SK-N-SH treated with all-trans-retinoic acid at 6 μM for 48 hours (cell line): ENCODE measurements around the gene PMVK.

Experiments used
- ISL1 ChIP-seq: fragments of 250-450 bp; sonication (Bioruptor Pico); IDR thresholded peaks from 2 replicates; pipeline ENCODE4 v2.1.2; 2022; ENCODE audit warnings: mild to moderate bottlenecking, moderate library complexity
- PATZ1 ChIP-seq: fragments of 250-450 bp; sonication (Bioruptor Pico); IDR thresholded peaks from 2 replicates; pipeline ENCODE4 v1.8.0; 2020; ENCODE audit warnings: mild to moderate bottlenecking, moderate library complexity, borderline replicate concordance
- RARB ChIP-seq: fragments of 250-450 bp; sonication (Bioruptor Pico); IDR thresholded peaks from 2 replicates; pipeline ENCODE4 v1.8.0; 2021; ENCODE audit warnings: mild to moderate bottlenecking, moderate library complexity
- TCF4 ChIP-seq: fragments of 250-450 bp; sonication (Bioruptor Pico); IDR thresholded peaks from 2 replicates; pipeline ENCODE4 v1.8.0; 2021; ENCODE audit warnings: mild to moderate bottlenecking, moderate library complexity, borderline replicate concordance
- ZC3H10 ChIP-seq: fragments of 250-450 bp; sonication (Bioruptor Pico); IDR thresholded peaks from 2 replicates; pipeline ENCODE4 v1.5.1; 2021; ENCODE audit warnings: mild to moderate bottlenecking, moderate library complexity
- ZNF8 ChIP-seq: fragments of 450-650 bp; formaldehyde crosslinking; IDR thresholded peaks from 2 replicates; pipeline ENCODE4 v1.5.0; 2020; ENCODE audit warnings: mild to moderate bottlenecking, moderate library complexity
- TF ChIP-seq, protein P1 (sequence below): fragments of 250-450 bp; sonication (Bioruptor Pico); IDR thresholded peaks from 2 replicates; pipeline ENCODE4 v1.5.1; 2020; ENCODE audit warnings: low read depth, mild to moderate bottlenecking, moderate library complexity

DNA sequence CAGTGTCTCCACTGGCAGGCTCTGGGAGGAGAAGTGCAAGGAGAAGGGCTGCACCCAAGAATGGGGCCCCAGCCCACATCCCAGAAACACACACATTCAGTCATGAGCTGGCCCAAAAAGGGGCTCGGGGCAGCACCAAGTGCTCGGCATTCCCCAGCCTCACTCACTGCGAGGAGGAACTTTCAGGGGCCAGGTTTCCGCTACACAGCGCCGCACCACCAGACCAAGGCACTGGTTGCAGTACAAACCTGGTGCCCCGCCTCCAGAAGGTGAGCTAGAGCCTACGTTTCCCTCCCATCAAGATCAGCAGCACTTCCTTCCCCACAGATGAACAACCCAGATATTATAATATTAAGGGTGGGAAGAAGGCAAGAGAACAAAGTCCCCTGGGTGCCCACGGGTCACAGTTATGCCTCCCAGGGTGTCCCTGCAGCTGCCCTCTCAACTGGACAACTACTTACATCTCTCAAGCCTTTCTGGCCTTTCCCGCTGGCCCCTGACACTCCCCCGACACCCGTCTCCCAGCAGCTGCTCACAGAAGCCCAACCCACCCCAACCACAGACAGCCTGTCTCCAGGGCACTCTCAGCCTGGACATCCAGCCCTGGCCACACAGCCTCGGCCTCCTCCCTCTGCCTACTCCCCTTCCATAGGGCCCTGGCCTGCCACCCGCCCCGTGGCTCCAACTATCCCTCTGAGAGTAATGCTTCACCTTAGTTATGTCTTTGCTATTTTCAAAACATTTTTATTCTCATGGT, 15.6 kb upstream of the PMVK start:
- TF ChIP-seq RARB (CRISPR knock-in tag) (no peak), ISL1 (CRISPR knock-in tag) (no peak), PATZ1 (no peak), TCF4 (CRISPR knock-in tag) (no peak), ZC3H10 (CRISPR knock-in tag) (no peak), ZNF8 (CRISPR knock-in tag) (no peak)
- TF ChIP-seq, protein P1, sequence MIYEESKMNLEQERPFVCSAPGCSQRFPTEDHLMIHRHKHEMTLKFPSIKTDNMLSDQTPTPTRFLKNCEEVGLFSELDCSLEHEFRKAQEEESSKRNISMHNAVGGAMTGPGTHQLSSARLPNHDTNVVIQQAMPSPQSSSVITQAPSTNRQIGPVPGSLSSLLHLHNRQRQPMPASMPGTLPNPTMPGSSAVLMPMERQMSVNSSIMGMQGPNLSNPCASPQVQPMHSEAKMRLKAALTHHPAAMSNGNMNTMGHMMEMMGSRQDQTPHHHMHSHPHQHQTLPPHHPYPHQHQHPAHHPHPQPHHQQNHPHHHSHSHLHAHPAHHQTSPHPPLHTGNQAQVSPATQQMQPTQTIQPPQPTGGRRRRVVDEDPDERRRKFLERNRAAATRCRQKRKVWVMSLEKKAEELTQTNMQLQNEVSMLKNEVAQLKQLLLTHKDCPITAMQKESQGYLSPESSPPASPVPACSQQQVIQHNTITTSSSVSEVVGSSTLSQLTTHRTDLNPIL (CRISPR knock-in tag), result no peak
